Transverse colon (tissue), 4 donors: Measurements from ENCODE around the gene ERC2.

Experiments
- EP300 ChIP-seq: sonication (generic); formaldehyde crosslinking; IDR thresholded peaks from one replicate; pipeline ENCODE4 v1.6.1; 2017; ENCODE audit warnings: antibody characterized with exemption, low read depth
- POLR2A ChIP-seq: fragments of 450-650 bp; IDR thresholded peaks from one replicate; pipeline ENCODE4 v1.6.1; 2016; ENCODE audit warnings: antibody characterized with exemption, mild to moderate bottlenecking, moderate library complexity
- POLR2AphosphoS5 ChIP-seq, 3 donors: sonication (generic); formaldehyde crosslinking; IDR thresholded peaks; one replicate each; pipeline ENCODE4 v1.6.1; 2016; ENCODE audit warnings: antibody characterized with exemption in 3 of 3
- TF ChIP-seq, protein P1 (sequence below), 5 experiments: fragments of 200-600 bp in 3 of 5; fragments of 450-650 bp in 2 of 5; sonication (generic) in 3 of 5; IDR thresholded peaks; 1 replicate in 2 of 5; 2 replicates in 3 of 5; pipeline ENCODE4 v1.5.1; 2016 to 2017; ENCODE audit warnings: antibody characterized with exemption in 5 of 5, inconsistent platforms in 3 of 5, mild to moderate bottlenecking in 2 of 5, moderate library complexity in 1 of 5

DNA sequence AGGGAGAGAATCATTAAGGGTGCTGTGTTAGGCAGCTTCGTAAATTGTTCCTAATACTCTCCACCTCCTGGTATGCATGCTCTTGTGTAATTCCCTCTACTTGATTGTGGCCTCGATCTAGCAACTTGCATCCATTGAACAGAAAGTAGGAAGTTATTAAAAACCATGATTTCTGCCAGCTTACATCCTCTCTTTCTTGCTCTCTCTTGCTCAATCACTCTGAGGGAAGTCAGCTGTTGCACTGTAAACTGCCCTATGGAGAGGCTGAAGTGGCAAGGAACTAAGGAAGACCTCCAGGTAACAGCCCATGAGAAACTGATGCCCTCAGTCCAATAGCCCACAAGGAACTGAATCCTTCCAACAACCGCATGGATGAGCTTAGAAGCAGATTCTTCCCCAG lies 92.6 kb downstream of the ERC2 start:
- TF ChIP-seq, protein P1, sequence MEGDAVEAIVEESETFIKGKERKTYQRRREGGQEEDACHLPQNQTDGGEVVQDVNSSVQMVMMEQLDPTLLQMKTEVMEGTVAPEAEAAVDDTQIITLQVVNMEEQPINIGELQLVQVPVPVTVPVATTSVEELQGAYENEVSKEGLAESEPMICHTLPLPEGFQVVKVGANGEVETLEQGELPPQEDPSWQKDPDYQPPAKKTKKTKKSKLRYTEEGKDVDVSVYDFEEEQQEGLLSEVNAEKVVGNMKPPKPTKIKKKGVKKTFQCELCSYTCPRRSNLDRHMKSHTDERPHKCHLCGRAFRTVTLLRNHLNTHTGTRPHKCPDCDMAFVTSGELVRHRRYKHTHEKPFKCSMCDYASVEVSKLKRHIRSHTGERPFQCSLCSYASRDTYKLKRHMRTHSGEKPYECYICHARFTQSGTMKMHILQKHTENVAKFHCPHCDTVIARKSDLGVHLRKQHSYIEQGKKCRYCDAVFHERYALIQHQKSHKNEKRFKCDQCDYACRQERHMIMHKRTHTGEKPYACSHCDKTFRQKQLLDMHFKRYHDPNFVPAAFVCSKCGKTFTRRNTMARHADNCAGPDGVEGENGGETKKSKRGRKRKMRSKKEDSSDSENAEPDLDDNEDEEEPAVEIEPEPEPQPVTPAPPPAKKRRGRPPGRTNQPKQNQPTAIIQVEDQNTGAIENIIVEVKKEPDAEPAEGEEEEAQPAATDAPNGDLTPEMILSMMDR (IDR thresholded peaks at IDR 0.05) = no peak
- TF ChIP-seq POLR2AphosphoS5 (IDR thresholded peaks at IDR 0.05) (no peak), EP300 (no peak), POLR2A (no peak)
